ENCODE results near the gene PSMD8. TPM values are rescaled to one million over a fixed set of nuclear protein-coding genes. Genes with fewer than 3 reads are reported as not detected.
A peak's percentile ranks its signal among the peaks of the same experiment; 100 is the strongest.

Gene PSMD8
- total RNA-seq, 1 donor, result 277 TPM

DNA sequence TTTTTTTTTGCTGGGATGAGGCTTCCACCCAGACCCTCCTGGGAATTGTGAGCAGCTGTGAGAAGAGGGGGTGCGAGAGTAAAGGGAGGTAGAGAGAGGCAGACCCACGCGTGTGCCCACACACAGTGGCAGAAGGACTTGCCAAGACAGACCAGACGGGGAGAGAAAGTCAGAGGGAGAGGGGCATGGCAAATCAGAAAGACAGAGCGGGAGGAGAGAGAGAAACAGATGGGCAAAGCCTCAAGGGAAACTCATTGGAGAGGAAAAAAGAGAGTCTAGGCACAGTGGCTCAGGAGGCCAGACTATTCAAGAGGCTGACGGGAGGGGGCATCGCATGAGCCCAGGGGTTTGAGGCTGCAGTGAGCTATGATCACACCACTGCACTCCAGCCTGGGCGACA is 21.8 kb upstream of the PSMD8 start:
- no peak overlapping the region for H3K4me3 ChIP-seq (ENCODE audit: low read depth, low read length)
- no peak for DNase-seq (ENCODE audit: low read depth)
- TF ChIP-seq, protein P1, sequence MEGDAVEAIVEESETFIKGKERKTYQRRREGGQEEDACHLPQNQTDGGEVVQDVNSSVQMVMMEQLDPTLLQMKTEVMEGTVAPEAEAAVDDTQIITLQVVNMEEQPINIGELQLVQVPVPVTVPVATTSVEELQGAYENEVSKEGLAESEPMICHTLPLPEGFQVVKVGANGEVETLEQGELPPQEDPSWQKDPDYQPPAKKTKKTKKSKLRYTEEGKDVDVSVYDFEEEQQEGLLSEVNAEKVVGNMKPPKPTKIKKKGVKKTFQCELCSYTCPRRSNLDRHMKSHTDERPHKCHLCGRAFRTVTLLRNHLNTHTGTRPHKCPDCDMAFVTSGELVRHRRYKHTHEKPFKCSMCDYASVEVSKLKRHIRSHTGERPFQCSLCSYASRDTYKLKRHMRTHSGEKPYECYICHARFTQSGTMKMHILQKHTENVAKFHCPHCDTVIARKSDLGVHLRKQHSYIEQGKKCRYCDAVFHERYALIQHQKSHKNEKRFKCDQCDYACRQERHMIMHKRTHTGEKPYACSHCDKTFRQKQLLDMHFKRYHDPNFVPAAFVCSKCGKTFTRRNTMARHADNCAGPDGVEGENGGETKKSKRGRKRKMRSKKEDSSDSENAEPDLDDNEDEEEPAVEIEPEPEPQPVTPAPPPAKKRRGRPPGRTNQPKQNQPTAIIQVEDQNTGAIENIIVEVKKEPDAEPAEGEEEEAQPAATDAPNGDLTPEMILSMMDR (IDR thresholded peaks at IDR 0.05; ENCODE audit: insufficient read depth, low read depth, low read length), result no peak

DNA sequence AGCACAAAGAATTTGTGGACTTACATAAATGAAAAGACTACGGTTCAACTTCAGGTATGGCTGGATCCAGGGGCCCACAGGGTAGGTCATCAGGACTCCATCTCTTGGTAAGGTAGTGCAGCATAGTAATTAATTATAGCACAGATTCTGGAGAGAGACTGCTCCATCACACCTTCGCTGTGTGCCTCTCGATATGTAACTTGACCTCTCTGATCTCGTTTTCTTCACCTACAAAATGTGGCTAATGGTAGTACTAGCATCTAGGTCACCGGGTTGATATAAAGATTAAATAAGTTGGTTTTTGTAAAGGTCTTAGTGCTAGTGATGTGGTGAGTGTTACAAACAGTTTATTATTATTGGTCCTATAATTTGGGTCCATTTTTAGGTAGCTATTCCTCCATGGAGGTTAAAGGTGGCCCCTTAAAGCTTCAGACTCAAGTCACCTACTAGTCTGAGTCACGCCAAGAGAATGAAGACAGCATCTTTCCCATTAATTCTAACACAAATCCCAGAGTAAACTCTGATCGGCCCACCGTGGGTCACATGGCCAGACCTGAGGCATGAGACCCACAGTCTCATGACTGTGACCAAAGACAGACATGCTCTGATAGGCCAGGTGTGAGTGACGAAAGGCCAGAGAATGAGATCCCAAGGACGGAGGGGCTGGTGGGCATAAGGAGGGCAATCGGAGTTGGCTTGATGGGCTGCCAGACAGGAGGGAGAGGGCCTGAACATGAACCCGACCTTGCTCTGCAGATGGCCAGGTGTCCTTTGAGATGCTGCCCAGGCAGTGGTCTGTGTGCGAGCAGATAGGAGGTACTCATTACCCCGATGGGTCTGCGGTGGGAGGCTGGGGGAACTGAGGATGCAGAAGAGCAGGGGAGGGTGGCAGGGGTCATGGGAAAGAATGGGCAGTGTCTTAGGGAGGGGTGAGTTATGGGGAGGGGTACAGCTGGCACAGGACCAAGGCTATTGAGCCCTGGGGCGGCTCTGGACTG is 18.3 kb upstream of the PSMD8 start:
- TF ChIP-seq, protein P1 (IDR thresholded peaks at IDR 0.05; ENCODE audit: insufficient read depth, low read depth, low read length), result no peak
- H3K4me3 ChIP-seq (ENCODE audit: low read depth, low read length), result no peak overlapping the region
- DNase-seq (ENCODE audit: low read depth), result no peak

DNA sequence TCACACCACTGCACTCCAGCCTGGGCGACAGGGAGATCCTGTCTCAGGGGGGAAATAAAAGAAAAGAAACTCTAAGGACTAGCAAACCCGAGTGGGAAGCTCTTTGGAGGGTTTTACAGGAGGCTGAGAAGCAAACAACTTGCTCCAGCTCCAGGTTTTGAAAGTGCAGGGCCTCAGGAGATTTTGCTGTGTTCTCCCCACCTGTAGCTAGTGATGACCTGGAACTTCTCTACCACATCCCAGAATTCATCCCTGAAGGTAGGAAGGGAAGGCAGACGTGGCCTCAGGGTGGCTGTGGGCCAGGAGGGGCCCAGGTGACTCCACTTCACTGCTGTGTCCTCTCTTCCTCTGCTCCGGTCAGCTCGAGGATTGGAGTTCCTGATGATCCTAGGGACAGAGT is 16.3 kb upstream of the PSMD8 start:
- DNase-seq (ENCODE audit: low read depth), result no peak
- no peak overlapping the region for H3K4me3 ChIP-seq (ENCODE audit: low read depth, low read length)
- TF ChIP-seq, protein P1 (IDR thresholded peaks at IDR 0.05; ENCODE audit: insufficient read depth, low read depth, low read length), result no peak

DNA sequence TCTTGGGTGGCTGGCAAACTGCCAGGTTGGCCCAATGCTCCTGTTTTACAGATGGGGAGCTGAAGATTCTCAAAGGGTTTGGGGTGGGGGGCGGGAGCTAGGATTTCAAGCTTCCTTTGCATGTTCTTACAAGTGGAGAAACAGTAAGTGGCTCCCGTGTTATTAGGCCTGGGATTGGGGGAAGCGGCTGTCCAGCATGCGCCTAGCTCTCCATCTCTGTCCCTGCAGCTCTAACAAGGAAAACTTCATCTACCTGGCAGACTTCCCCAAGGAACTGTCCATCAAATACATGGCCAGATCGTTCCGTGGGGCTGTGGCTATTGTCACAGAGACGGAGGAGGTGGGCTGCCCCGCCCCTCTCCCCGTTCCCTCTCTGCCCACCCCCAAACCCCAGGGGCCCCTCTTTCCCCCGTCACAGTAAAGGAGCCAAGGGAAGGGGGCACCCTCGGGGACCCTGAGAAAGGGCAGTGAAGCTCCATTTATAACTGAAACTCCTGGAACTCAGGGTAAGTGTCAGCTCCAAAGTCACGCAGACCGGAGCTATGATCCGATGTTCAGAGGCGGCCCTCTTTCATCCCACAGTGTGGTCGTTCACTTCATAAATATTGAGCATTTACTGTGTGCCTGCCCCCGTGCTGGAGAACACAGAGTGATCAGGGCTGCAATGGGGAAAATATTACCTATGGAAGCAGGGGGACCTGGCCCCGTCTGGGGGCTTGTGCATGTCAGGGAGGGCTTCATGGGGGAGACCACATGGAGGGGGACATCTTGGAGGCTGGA is 14.9 kb upstream of the PSMD8 start:
- TF ChIP-seq, protein P1 (IDR thresholded peaks at IDR 0.05; ENCODE audit: insufficient read depth, low read depth, low read length), result no peak
- DNase-seq (ENCODE audit: low read depth), result no peak
- no peak overlapping the region for H3K4me3 ChIP-seq (ENCODE audit: low read depth, low read length)

DNA sequence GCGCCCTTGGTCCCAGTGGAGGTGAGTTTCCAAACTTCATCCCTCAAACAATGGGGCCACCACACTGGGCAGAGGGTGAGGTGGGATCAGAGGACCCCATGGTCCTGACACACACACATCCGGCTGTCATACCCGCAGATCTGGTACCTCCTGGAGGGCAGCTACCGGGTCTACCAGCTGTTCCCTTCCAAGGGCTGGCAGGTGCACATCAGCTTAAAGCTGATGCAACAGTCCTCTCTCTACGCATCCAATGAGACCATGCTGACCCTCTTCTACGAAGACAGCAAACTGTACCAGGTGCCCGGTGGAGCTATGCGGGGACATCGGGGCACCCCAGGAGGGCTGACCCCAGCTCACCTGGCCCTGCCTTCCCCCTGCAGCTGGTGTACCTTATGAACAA is 14.0 kb upstream of the PSMD8 start:
- no peak overlapping the region for H3K4me3 ChIP-seq (ENCODE audit: low read depth, low read length)
- TF ChIP-seq, protein P1 (IDR thresholded peaks at IDR 0.05; ENCODE audit: insufficient read depth, low read depth, low read length), result no peak
- no peak for DNase-seq (ENCODE audit: low read depth)

DNA sequence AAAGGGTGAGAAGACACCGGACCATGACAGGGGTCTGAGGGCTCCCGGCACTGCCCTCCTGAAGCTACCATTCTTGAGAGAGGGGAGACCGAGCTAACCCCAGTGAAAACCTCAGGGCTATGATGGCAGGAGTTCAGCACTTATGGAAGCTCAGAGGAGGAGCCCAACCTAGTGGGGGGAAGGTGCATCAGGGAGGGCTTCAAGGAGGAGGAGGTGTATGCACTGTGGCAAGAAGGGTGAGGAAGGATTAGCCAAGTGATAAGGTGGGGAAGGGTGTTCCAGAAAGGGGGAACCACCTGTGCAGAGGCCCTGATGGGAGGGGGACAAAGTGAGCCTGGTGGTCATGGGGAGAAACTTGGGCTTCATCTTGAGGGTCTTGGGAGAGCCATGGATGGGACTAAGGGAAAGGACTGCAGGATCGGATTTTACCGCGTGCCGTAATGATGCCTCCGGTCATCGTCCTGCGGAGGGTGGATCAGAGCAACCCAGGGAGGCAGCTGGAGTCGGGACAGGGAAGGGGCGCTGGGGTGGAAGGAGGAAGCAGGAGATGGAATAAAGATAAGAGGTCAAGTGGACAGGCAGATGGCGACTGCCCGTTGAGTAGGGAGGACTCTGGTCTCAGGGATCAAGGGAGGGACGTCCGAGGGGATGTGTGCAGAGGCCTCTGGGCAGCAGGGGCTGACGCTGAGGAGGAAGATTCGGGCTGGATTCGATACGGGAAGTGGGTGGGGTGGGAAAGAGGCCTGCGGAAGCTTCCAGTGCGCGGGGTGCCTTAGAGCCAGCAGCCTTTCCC is 13.3 kb upstream of the PSMD8 start:
- H3K4me3 ChIP-seq (ENCODE audit: low read depth, low read length), result peak overlapping the region; percentile 73
- no peak for DNase-seq (ENCODE audit: low read depth)
- TF ChIP-seq, protein P1 (IDR thresholded peaks at IDR 0.05; ENCODE audit: insufficient read depth, low read depth, low read length), result no peak
